HG03354 (cell line): ENCODE data around the gene C20orf144.

Source experiments
- ATAC-seq: cut with Tn5 transposase; IDR thresholded peaks from one replicate; pipeline ENCODE4 v1.9.1; 2021; ENCODE audit warnings: mild to moderate bottlenecking; ENCODE audit not compliant: unreplicated experiment, poor library complexity, severe bottlenecking

The C20orf144 gene

GRCh38 chr20:33709905-33710541, 47.9 kb downstream of the C20orf144 start:
- ATAC-seq = no peak

DNA sequence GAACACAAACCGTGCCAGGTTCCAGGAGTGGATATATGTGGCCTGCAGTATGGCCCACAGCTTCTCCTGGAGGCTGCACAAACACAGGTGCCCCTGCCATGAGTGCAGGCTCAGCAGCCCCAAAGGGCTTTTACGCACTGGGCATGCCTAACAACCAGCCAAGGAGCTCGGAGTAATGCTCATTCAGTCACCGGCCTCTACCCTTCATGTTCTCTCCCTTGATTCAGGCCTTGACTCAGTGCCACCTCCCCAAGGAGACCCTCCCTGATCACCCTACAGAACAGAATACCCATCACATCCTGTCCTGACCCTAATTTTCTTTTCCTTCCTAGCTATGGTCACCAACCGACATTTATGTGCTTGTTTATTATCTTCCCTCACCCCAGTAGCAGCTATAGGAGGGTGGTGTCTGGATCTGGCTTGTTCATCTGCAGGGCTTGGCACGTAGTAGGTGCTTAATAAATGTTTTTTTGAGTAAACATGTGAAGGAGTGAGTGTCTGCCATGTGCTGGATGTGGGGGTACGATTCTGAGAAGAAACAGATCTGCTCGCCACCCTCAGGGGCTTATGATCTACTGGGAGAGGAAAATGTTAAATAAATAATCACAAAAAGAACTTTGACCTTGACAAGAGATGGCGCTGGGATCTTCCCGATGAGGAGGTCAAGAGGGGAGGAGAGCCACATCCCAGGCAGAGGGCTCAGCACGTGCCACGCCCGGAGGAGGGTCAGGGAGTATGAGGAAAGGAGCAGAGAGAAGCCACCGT, 48.7 kb downstream of the C20orf144 start:
- no peak for ATAC-seq

DNA sequence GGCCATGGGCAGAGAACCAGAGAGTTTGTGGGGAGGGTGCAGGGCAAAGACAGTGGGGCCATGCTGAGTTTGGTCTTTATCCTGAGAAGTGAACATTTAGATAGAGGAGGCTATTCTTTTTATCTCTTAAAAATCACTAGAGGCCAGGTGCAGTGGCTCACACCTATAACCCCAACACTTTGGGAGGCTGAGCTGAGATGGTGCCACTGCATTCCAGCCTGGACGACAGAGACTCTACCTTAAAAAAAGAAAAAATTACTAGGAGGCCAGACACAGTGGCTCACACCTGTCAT, 49.3 kb downstream of the C20orf144 start:
- ATAC-seq = no peak
